Keratinocyte (primary cell): ENCODE data around the gene WIPF3. TPM values are rescaled to one million over a fixed set of nuclear protein-coding genes. Genes with fewer than 3 reads are reported as not detected.

Source experiments
- DNase-seq: peaks from one replicate; pipeline ENCODE4 v3.0.0-alpha.2; 2011; ENCODE audit warnings: low read depth, missing footprints, low spot score
- FAIRE-seq: peaks from 2 replicates; lab custom pipeline; 2011; peaks lifted over from hg19 to GRCh38; lab: Jason Lieb, UNC
- H2AFZ ChIP-seq: 2 replicates; pipeline ENCODE4 v1.6.0; 2012; ENCODE audit warnings: low read length, control low read depth, inconsistent platforms; ENCODE audit not compliant: control insufficient read depth
- H3K27ac ChIP-seq: 2 replicates; pipeline ENCODE4 v1.5.1; 2011; ENCODE audit warnings: low read length; ENCODE audit not compliant: control insufficient read depth, insufficient read depth
- H3K27me3 ChIP-seq: 3 replicates; pipeline ENCODE4 v1.6.0; 2011; ENCODE audit warnings: low read length; ENCODE audit not compliant: control insufficient read depth, insufficient read depth; ENCODE audit errors: extremely low read depth
- H3K36me3 ChIP-seq, 2 experiments: 2 replicates in 1 of 2; 3 replicates in 1 of 2; pipeline ENCODE4 v1.5.1; 2011; ENCODE audit warnings: low read length in 2 of 2, mild to moderate bottlenecking in 1 of 2; ENCODE audit not compliant: control insufficient read depth in 2 of 2, insufficient read depth in 2 of 2; ENCODE audit errors: extremely low read depth in 1 of 2
- H3K4me1 ChIP-seq: 3 replicates; pipeline ENCODE4 v1.5.1; 2011; ENCODE audit warnings: low read length; ENCODE audit not compliant: control insufficient read depth, insufficient read depth; ENCODE audit errors: extremely low read depth
- H3K4me2 ChIP-seq: 3 replicates; pipeline ENCODE4 v1.6.0; 2011; ENCODE audit warnings: low read depth, low read length; ENCODE audit not compliant: control insufficient read depth, insufficient read depth; ENCODE audit errors: extremely low read depth
- H3K4me3 ChIP-seq, 3 experiments: fragments of 200-600 bp in 1 of 3; sonication (generic) in 1 of 3; 2 replicates in 2 of 3; 3 replicates in 1 of 3; pipeline ENCODE4 v1.5.1; 2011 to 2016; ENCODE audit warnings: low read length in 3 of 3, mild to moderate bottlenecking in 3 of 3, control low read depth in 2 of 3, inconsistent platforms in 1 of 3, low read depth in 1 of 3, mixed read lengths in 1 of 3, mixed run types in 1 of 3, moderate library complexity in 1 of 3; ENCODE audit not compliant: control insufficient read depth in 2 of 3, insufficient read depth in 2 of 3; ENCODE audit errors: extremely low read depth in 1 of 3
- H3K79me2 ChIP-seq: 2 replicates; pipeline ENCODE4 v1.6.0; 2012; ENCODE audit warnings: low read length; ENCODE audit not compliant: control insufficient read depth, insufficient read depth
- H3K9ac ChIP-seq: 3 replicates; pipeline ENCODE4 v1.6.0; 2011; ENCODE audit warnings: low read length; ENCODE audit not compliant: control insufficient read depth, insufficient read depth; ENCODE audit errors: extremely low read depth
- H3K9me1 ChIP-seq: 3 replicates; pipeline ENCODE4 v1.6.0; 2011; ENCODE audit warnings: low read length; ENCODE audit not compliant: control insufficient read depth, insufficient read depth; ENCODE audit errors: extremely low read depth
- H3K9me3 ChIP-seq: 2 replicates; pipeline ENCODE4 v1.5.1; 2012; ENCODE audit warnings: low read depth, low read length; ENCODE audit not compliant: control insufficient read depth
- H4K20me1 ChIP-seq: 3 replicates; pipeline ENCODE4 v1.6.0; 2011; ENCODE audit warnings: low read length; ENCODE audit not compliant: control insufficient read depth, insufficient read depth; ENCODE audit errors: extremely low read depth
- EZH2 ChIP-seq: IDR thresholded peaks from one replicate; pipeline ENCODE4 v1.6.1; 2012; ENCODE audit warnings: inconsistent platforms, mild to moderate bottlenecking, low read length, moderate library complexity
- dilution Hi-C: fragments of 300-500 bp; cut with MboI; formaldehyde crosslinking; loops from one replicate; pipeline ENCODE4 v1.7.0; 2020; ENCODE audit warnings: low sequenced_read_pairs; ENCODE audit not compliant: extremely low pct_ligation_motif_present
- polyA plus RNA-seq, 5 experiments: library from polyadenylated mRNA; depleted of rRNA in 3 of 5; stranded (reverse) in 3 of 5; stranded (forward) in 1 of 5; unstranded in 1 of 5; fragments of >200 nt; gene quantifications; 1 replicate in 1 of 5; 2 replicates in 3 of 5; 3 replicates in 1 of 5; pipeline versions ENCODE4 v1.2.1 to v1.2.3, GENCODE V29; 2011 to 2012; ENCODE audit warnings: missing spikeins in 2 of 5, low read depth in 1 of 5, low replicate concordance in 1 of 5
- TF ChIP-seq, protein P1 (sequence below), 3 experiments: IDR thresholded peaks in 1 of 3; conservative IDR thresholded peaks in 1 of 3; optimal IDR thresholded peaks in 1 of 3; 2 replicates in 2 of 3; 3 replicates in 1 of 3; pipeline versions ENCODE3 to v1.5.1; 2011; ENCODE audit warnings: low read length in 3 of 3, mild to moderate bottlenecking in 3 of 3, moderate library complexity in 2 of 3, control low read depth in 1 of 3, inconsistent platforms in 1 of 3; ENCODE audit not compliant: insufficient read depth in 2 of 3; ENCODE audit errors: extremely low read depth in 1 of 3

Gene WIPF3
- polyA plus RNA-seq, 1 donor (not counting 4 experiments of a cell fraction or from before 2014, with no cell fraction given) = 0.04 TPM

DNA sequence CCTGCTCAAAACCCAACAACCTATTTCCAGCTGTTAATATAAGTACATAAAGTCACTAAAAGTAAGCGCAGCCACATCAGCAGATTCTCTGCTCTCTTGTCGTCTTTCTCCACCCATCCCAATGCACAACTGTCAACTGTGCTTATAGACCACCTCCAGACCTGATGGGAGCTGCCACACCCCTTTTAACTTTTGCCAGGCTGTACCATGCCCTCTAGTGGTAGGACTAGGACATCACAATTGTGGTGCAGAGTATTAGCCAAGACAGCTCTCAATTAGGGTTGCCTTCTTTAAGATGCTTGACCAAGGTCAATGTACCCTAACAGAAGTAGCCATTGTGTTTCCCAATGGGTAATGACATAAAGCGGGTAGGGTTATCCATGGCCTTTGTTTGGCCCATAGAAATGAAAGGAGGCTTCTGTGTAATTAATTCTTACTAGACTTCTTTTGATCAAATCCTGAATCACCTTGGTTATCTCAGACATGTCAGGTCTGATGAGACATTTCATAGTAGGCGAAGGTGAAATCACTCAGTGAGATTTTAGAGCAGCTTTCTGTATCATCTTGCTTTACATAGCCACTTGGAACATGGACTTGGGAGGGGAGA lies 115.2 kb downstream of the WIPF3 start:
- no peak overlapping the region for H3K4me2 ChIP-seq
- no peaks in the 10 kb centered on the region for H3K79me2 ChIP-seq
- FAIRE-seq (peak; percentile 95), DNase-seq (peak; percentile 38)
- no peaks in the 10 kb centered on the region for H3K9me3 ChIP-seq
- no peaks in the 10 kb centered on the region for H3K27me3 ChIP-seq
- no peaks in the 10 kb centered on the region for H4K20me1 ChIP-seq
- TF ChIP-seq, protein P1, sequence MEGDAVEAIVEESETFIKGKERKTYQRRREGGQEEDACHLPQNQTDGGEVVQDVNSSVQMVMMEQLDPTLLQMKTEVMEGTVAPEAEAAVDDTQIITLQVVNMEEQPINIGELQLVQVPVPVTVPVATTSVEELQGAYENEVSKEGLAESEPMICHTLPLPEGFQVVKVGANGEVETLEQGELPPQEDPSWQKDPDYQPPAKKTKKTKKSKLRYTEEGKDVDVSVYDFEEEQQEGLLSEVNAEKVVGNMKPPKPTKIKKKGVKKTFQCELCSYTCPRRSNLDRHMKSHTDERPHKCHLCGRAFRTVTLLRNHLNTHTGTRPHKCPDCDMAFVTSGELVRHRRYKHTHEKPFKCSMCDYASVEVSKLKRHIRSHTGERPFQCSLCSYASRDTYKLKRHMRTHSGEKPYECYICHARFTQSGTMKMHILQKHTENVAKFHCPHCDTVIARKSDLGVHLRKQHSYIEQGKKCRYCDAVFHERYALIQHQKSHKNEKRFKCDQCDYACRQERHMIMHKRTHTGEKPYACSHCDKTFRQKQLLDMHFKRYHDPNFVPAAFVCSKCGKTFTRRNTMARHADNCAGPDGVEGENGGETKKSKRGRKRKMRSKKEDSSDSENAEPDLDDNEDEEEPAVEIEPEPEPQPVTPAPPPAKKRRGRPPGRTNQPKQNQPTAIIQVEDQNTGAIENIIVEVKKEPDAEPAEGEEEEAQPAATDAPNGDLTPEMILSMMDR (optimal IDR thresholded peaks at IDR 0.05 in 1 of 3, IDR thresholded peaks at IDR 0.05 in 1 of 3, conservative IDR thresholded peaks at IDR 0.05 in 1 of 3; ENCODE audit: extremely low read depth in 1 of 3, insufficient read depth in 2 of 3, low read length in 3 of 3) = peak; percentile 80 to 96 (median 94)
- TF ChIP-seq EZH2 = no peak
- no peak overlapping the region for H3K4me3 ChIP-seq
- no peaks in the 10 kb centered on the region for H3K9me1 ChIP-seq
- no peaks in the 10 kb centered on the region for H3K4me1 ChIP-seq
- no peak overlapping the region for H2AFZ ChIP-seq
- H3K36me3 ChIP-seq = peaks cover 5 to 25% of the 10 kb centered on the region in 2 experiments
- dilution Hi-C loops = no loop called here
- no peak overlapping the region for H3K9ac ChIP-seq
- H3K27ac ChIP-seq = no peak overlapping the region

DNA sequence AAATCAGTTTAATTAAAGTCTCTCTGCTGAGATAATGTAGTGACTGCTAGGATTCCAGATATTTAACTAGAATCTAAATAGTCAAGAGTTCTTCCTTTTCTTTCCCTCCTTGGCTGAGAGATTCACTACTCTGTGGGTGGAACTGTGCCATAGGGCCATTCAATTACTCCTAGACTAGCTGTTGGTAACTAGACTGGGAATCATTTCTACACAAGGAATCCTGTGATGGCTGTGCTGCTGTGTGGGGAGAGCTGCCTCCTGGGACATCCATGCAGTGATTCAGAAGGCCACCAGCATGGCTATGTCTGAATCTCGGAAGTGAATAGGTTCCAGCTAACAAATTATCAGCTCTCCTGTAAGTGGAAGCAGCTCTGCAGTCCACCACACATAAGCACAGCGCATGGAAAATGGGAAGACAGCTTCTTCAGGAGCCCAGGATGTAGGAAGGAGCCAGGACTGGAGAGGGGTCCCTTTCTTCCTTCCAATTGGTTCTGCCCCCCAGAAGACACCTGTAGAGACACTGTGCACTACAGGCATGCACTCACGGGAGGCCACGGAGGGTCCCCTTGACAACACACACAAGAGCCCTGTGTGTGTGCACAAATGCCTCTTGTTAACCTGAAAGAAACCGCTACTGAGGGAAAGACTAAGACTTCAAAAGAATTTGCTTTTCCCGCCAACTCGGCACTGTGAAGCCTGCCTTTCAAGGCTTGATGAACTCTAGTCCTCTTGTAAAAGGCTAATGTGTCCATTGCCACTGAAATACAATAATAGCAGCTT lies 116.8 kb downstream of the WIPF3 start:
- no peak for DNase-seq
- Histone ChIP-seq H3K4me2 (no peak overlapping the region), H2AFZ (no peak overlapping the region), H3K4me1 (no peaks in the 10 kb centered on the region), H3K9ac (no peak overlapping the region), H3K79me2 (no peaks in the 10 kb centered on the region), H3K4me3 (no peak overlapping the region), H3K9me3 (no peaks in the 10 kb centered on the region), H3K9me1 (no peaks in the 10 kb centered on the region), H4K20me1 (no peaks in the 10 kb centered on the region), H3K27ac (no peak overlapping the region), H3K36me3 (peaks cover 5 to 25% of the 10 kb centered on the region in 2 experiments), H3K27me3 (no peaks in the 10 kb centered on the region)
- TF ChIP-seq EZH2 = no peak
- TF ChIP-seq, protein P1 (optimal IDR thresholded peaks at IDR 0.05 in 1 of 3, IDR thresholded peaks at IDR 0.05 in 1 of 3, conservative IDR thresholded peaks at IDR 0.05 in 1 of 3; ENCODE audit: extremely low read depth in 1 of 3, insufficient read depth in 2 of 3, low read length in 3 of 3) = no peak
- dilution Hi-C loops = no loop called here
- no peak for FAIRE-seq
